K562 (cell line): ENCODE results near the gene FERMT3. TPM values are rescaled to one million over a fixed set of nuclear protein-coding genes. Genes with fewer than 3 reads are reported as not detected.

Experiments
- ETV5 ChIP-seq: sonication (generic); formaldehyde crosslinking; IDR thresholded peaks from 2 replicates; pipeline ENCODE4 v1.4.0; 2020; ENCODE audit warnings: low read depth, mild to moderate bottlenecking, missing genetic modification reagents
- GMEB1 ChIP-seq: fragments of 250-450 bp; sonication (Bioruptor Pico); IDR thresholded peaks from 2 replicates; pipeline ENCODE4 v1.4.0; 2020; ENCODE audit warnings: mild to moderate bottlenecking
- MAZ ChIP-seq, 2 experiments: fragments of 450-650 bp in 1 of 2; sonication (generic) in 1 of 2; formaldehyde crosslinking; IDR thresholded peaks in 1 of 2; conservative IDR thresholded peaks in 1 of 2; 2 replicates each; pipeline versions ENCODE4 v1.4.0 to v1.5.0; 2020; ENCODE audit warnings: mild to moderate bottlenecking in 1 of 2, missing genetic modification reagents in 1 of 2
- NKRF ChIP-seq: fragments of 450-650 bp; IDR thresholded peaks from 2 replicates; pipeline ENCODE4 v1.6.1; 2016; ENCODE audit warnings: borderline replicate concordance
- ZNF140 ChIP-seq: fragments of 250-450 bp; sonication (Bioruptor Pico); IDR thresholded peaks from 2 replicates; pipeline ENCODE4 v1.8.0; 2021; ENCODE audit warnings: moderate library complexity, mild to moderate bottlenecking, inconsistent platforms
- ZNF436 ChIP-seq: fragments of 250-450, 450-650 bp; sonication (Bioruptor Pico); formaldehyde crosslinking; IDR thresholded peaks from 2 replicates; pipeline ENCODE4 v1.7.0; 2020; ENCODE audit warnings: mild to moderate bottlenecking
- polyA plus RNA-seq, 8 experiments: library from polyadenylated mRNA; depleted of rRNA in 4 of 8; stranded (reverse) in 5 of 8; unstranded in 3 of 8; fragments of >200 nt; fragmentation: Nextera tagmentation in 2 of 8; fragmentation: Illumina TruSeq in 1 of 8; extraction: Ambion mirVana in 2 of 8; extraction: Trizol in 1 of 8; gene quantifications; 2 replicates each; pipeline versions ENCODE4 v1.2.1 to v1.2.3, GENCODE V29; 2011 to 2014; ENCODE audit warnings: inconsistent platforms in 1 of 8, missing spikeins in 1 of 8
- total RNA-seq, 7 experiments: library from RNA; depleted of rRNA in 6 of 7; stranded (reverse); fragments of >200 nt in 6 of 7; fragmentation: Illumina TruSeq in 2 of 7; extraction: Trizol in 2 of 7; gene quantifications; 2 replicates each; pipeline versions ENCODE4 v1.2.1 to v1.2.3, GENCODE V29; 2011 to 2021; ENCODE audit warnings: low replicate concordance in 1 of 7

FERMT3 gene
- total and polyA plus RNA-seq, 9 of the 15 experiments (the other 6 are each of a cell fraction or from before 2014, with no cell fraction given): 3.2 to 275 (median 79.7) TPM

GRCh38 chr11:64261556-64262080 is 55.1 kb downstream of the FERMT3 start (continued):
- no peak for TF ChIP-seq ETV5 (CRISPR knock-in tag)
- no peak for TF ChIP-seq GMEB1 (CRISPR knock-in tag)
- no peak for TF ChIP-seq ZNF436 (CRISPR knock-in tag)
- no peak for TF ChIP-seq ZNF140
- no peak for TF ChIP-seq NKRF
- TF ChIP-seq MAZ (CRISPR knock-in tag; conservative IDR thresholded peaks at IDR 0.05 in 1 of 2, IDR thresholded peaks at IDR 0.05 in 1 of 2): no peak
